Nephron progenitor cell (in vitro differentiated cells): ENCODE results near the gene DNAI7.

ENCODE experiments used
- DNase-seq: peaks from one replicate; pipeline ENCODE4 v3.0.0; 2021
- H3K27ac Mint-ChIP-seq: 2 replicates; pipeline ENCODE4 v1.8.0; 2021; ENCODE audit warnings: mild to moderate bottlenecking, moderate library complexity, mixed read lengths
- H3K27me3 Mint-ChIP-seq: 2 replicates; pipeline ENCODE4 v1.8.0; 2021; ENCODE audit warnings: mild to moderate bottlenecking, low read depth, mixed read lengths; ENCODE audit not compliant: poor library complexity
- H3K36me3 Mint-ChIP-seq: 2 replicates; pipeline ENCODE4 v1.8.0; 2021; ENCODE audit warnings: low read depth, mixed read lengths
- H3K4me1 Mint-ChIP-seq: 2 replicates; pipeline ENCODE4 v1.8.0; 2021; ENCODE audit warnings: mixed read lengths
- H3K4me3 Mint-ChIP-seq: 2 replicates; pipeline ENCODE4 v1.8.0; 2021; ENCODE audit warnings: mild to moderate bottlenecking, moderate library complexity, mixed read lengths
- H3K9me3 Mint-ChIP-seq: 2 replicates; pipeline ENCODE4 v1.8.0; 2021; ENCODE audit warnings: mild to moderate bottlenecking, moderate library complexity, mixed read lengths
- CTCF ChIP-seq: fragments of 200-600 bp; sonication (generic); IDR thresholded peaks from 2 replicates; pipeline ENCODE4 v1.5.0; 2021; ENCODE audit warnings: antibody characterized with exemption

DNAI7 gene

DNA sequence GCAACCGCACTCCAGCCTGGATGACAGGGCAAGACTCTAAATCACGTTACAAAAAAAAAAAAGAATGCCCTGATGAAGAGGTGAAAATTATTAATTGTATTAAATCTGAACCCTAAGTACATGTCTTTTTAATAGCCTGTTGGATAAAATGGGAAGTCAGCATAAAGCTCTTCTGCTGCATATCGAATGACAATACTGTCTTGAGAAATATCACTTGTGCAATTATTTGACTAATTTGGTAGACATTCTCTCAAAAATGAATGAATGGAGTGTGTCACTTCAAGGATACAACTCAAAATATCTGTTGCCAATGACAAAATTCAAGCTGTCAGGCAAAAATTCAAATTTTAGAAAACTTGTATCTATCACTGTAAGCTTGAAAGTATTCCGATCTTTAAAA, 38.9 kb downstream of the DNAI7 start:
- Mint-ChIP-seq H3K27me3 (peaks cover 3% of the 10 kb centered on the region), H3K4me1 (no peaks in the 10 kb centered on the region), H3K9me3 (no peaks in the 10 kb centered on the region), H3K4me3 (no peak overlapping the region), H3K27ac (no peak overlapping the region), H3K36me3 (no peaks in the 10 kb centered on the region)
- TF ChIP-seq CTCF = no peak
- no peak for DNase-seq

GRCh38 chr12:25155022-25155576, 39.9 kb downstream of the DNAI7 start:
- DNase-seq = no peak
- Mint-ChIP-seq H3K4me1 (no peaks in the 10 kb centered on the region), H3K4me3 (no peak overlapping the region), H3K27me3 (peaks cover 3% of the 10 kb centered on the region), H3K36me3 (no peaks in the 10 kb centered on the region), H3K27ac (no peak overlapping the region), H3K9me3 (no peaks in the 10 kb centered on the region)
- TF ChIP-seq CTCF = peak; percentile 72

DNA sequence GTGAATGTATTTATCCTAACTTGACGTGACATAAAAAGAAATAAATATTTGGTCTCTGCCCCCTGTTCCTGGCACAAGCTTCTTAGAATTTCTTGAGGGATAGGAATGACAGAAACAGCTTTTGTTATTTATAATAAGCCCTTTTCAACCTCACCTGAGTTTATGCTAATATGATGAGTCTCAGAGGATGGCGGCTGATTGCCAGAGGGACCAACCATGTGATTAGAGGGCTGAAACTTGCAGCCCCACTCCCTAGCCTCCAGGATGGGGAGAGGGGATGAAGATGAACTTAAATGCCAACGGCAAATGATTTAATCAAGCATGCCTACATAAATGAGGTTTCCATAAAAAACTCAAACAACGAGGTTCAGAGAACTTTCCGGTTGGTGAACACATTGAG, 42.9 kb downstream of the DNAI7 start:
- no peak for TF ChIP-seq CTCF
- peaks cover 6% of the 10 kb centered on the region for H3K27me3 Mint-ChIP-seq
- no peak overlapping the region for H3K4me3 Mint-ChIP-seq
- H3K27ac Mint-ChIP-seq = no peak overlapping the region
- H3K4me1 Mint-ChIP-seq = no peaks in the 10 kb centered on the region
- DNase-seq = no peak
- H3K36me3 Mint-ChIP-seq = no peaks in the 10 kb centered on the region
- H3K9me3 Mint-ChIP-seq = no peaks in the 10 kb centered on the region

GRCh38 chr12:25151476-25151875, 43.5 kb downstream of the DNAI7 start:
- Mint-ChIP-seq H3K27ac (no peak overlapping the region), H3K27me3 (peaks cover 6% of the 10 kb centered on the region), H3K4me1 (no peaks in the 10 kb centered on the region), H3K4me3 (no peak overlapping the region), H3K36me3 (no peaks in the 10 kb centered on the region), H3K9me3 (no peaks in the 10 kb centered on the region)
- no peak for TF ChIP-seq CTCF
- no peak for DNase-seq

- H3K9me3 Mint-ChIP-seq = no peaks in the 10 kb centered on the region
- no peak for DNase-seq
- no peak for TF ChIP-seq CTCF
- no peaks in the 10 kb centered on the region for H3K4me1 Mint-ChIP-seq
- no peak overlapping the region for H3K27ac Mint-ChIP-seq
- H3K27me3 Mint-ChIP-seq = peaks cover 3% of the 10 kb centered on the region
- no peaks in the 10 kb centered on the region for H3K36me3 Mint-ChIP-seq
- H3K4me3 Mint-ChIP-seq = no peak overlapping the region
Measured at GRCh38 chr12:25146686-25147085, 48.3 kb downstream of the DNAI7 start.

DNA sequence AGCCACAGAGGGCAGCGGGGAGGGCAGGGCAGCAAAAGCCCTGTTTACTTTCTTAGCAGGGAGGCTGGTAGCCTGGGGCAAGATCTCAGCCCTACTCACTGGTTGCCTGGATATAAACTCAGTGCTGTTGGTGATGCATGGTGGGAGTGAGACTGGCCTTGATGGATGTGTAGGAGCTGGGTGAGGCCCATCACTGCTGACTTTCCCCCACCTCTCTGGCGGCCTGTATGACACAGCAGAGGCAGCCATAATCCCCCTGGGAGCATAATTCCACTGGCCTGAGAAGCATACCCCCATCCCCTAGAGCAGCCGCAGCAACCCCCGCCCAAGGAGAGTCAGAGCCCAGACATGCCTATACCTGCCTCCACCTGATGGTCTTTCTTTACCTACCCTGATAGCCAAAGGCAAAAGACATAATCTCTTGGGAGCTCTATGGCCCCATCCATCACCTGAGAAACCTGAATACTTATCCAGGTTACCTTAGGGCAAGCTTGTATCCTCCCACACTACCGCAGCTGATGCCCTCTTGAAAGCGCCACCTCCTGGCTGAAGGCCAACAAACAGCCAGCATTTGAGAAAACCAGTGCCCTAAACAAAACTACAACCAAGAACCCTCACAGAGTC, 59.3 kb downstream of the DNAI7 start:
- TF ChIP-seq CTCF = no peak
- Mint-ChIP-seq H3K27ac (no peak overlapping the region), H3K27me3 (no peaks in the 10 kb centered on the region), H3K4me3 (no peak overlapping the region), H3K36me3 (no peaks in the 10 kb centered on the region), H3K4me1 (peaks cover 11% of the 10 kb centered on the region), H3K9me3 (peaks cover 21% of the 10 kb centered on the region)
- DNase-seq = peak; percentile 4
